GM20431 (cell line): Measurements from ENCODE around the gene PIAS1.
"Not testable (repeated sequence)": the region's sequence is repeated elsewhere in the genome, so short reads cannot be mapped to it uniquely, and the experiment has no call there.

Experiments used
- in situ Hi-C: fragments of 300-500 bp; cut with MseI, MboI; formaldehyde crosslinking; loops from one replicate; pipeline ENCODE4 v1.15.0; 2020; ENCODE audit warnings: low sequenced_read_pairs; ENCODE audit not compliant: unreplicated experiment

The PIAS1 gene

GRCh38 chr15:68209272-68209671, 155.2 kb downstream of the PIAS1 start:
- in situ Hi-C loops, result no loop called here

DNA sequence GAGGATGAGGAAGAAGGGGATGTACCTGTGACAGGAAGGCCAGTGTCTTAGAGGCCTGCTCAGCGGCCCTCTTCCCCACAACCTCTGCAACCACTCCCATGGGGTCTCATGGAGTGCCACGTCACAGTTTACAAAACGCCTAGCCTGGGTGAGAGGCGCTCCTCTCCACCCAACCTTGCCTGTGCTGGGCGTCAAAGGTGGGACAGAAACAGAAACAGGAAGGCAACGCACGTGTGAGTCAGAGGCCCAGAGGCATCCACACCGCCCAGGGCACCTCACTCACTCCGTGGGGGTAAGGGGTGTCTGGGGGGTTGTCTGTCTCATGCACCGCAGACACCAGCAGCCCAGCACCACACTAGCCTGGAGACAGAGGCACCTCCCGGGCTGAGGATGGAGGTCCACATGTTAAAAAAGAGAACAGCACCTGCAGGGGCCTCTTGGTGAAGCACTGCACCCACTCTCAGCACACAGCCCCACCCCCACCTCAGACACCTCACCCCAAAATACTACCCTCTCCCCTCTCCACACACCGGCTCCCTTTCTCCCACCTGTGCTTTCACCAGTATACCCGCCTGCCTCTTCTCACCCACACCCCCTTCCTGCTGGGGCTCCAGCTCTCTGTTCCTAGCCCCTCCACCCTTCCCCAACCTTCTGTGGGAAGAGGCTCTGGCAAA, 155.8 kb downstream of the PIAS1 start:
- in situ Hi-C loops, result no loop called here

DNA sequence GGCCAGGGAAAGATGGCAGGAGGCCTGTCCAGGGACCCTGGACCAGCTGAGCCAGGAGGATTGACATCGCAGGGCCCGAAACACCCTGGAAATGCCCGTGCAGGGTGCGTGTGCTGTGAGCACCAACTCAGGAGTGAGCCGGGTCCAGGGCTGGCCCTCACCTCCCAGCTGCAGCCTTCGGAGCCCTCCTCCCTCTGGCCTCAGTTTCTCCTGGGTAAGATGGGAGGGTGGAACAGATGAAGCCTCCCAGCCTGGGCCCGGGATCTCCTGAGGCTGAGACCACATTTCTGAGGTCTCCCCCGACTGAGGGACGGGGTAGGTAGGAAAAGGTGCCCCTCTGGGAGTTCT, 156.3 kb downstream of the PIAS1 start:
- in situ Hi-C loops, result no loop called here

DNA sequence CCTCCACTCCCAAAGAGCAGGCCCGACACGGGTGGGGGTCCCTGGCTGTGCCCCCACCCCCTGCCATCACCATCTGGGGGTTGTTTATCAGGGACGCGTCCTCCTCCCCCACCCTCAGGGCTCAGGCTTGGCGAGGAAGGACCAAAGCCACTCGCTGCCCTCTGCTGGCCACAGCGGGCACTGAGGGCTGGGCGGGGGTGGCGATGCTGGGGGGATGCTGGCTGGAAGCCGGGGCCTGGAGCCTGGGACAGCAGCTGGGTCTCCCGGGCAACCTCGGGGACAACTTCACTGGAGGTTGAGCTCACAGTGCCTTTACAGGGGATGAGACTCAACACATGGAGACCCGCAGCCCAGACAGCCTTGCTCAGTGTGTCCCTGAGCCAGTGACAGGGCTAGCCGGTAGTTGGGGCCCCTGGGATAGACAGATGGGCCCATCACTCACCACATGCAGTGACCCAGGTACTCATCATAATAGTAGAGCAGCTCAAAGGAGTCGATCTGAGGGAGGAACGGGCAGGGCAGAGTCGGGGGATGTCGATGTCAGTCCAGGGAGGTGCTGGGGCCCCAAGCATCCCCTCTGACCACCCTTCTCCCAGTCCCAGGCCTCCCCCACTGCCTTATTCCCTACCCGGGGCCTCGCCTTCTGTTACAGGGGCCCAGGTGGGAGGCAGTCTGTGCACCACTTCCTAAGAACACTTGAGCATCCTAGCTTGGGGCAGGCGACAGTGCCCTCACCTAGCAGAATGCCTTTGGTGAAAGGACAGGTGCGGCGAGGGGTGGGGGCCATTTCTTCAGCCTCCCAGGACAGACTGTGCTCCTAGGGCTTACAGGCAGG, 156.9 kb downstream of the PIAS1 start:
- in situ Hi-C loops, result no loop called here

DNA sequence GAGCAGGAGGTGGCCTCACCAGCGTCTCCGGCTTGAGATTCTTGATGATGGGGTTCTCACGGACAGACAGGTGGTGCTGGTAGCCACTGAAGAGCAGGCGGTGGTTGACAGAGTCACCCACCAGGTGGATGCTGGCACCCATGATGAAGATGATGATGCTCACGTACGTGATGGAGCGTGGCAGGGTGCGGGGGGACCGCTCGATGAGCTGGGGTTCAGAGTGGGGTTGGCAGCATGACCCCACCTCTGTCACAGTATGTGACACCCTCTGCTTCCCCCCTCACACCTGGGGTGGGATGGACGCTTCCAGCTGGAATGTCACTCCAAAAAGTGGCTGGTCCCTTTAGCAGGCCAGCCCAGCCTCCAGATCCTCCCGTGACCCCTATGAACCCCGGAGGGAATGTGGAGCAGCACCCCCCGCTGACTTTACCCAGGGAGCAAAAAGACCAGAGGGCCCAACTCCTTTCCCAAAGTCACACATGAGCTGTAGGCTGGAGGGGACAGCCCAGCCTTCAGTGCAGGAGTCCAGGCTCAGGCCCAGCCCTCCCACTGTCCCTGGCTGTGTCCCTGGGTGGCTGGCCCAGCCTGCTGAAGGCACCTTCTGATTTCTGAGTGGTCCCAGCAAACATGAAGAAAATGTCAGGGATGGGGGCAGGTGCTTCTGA, 157.7 kb downstream of the PIAS1 start:
- in situ Hi-C loops, result no loop called here

DNA sequence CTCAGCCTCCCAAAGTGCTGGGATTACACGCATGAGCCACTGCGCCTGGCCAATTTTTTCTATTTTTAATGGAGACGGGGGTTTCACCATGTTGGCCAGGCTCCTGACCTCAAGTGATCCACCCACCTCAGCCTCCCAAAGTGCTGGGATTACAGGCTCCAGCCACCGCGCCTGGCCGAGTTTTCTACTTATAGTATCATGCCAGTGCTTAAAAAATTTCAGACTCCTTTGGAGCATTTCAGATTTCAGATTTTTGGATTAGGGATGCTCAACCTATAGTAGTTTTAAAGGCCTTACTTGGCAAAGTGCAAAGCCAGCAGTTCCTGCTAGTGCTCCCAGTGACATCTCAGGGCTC, 159.4 kb downstream of the PIAS1 start:
- in situ Hi-C loops, result not testable (repeated sequence)

GRCh38 chr15:68213991-68214837, 160.1 kb downstream of the PIAS1 start:
- in situ Hi-C loops, result no loop called here

- in situ Hi-C loops, result no loop called here
Observed at GRCh38 chr15:68214838-68215254, 160.7 kb downstream of the PIAS1 start.

DNA sequence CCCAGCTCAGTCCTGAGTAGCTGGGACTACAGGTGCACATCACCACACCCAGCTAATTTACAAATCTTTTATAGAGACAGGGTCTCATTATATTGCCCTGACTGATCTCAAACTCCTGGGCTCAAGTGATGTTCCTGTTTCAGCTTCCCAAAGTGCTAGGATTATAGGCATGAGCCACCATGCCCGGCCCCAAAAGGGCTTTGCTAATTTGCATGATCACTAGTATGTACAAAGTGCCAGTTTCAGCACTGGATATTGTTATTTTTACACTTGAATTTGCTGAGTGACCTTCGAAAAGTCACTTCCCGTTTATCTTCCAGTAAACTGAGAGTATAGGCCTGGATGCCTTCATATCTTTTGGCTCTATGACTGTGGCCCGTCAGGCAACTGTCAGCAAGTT, 163.2 kb downstream of the PIAS1 start:
- in situ Hi-C loops, result no loop called here

- in situ Hi-C loops, result no loop called here
Observed at GRCh38 chr15:68218331-68218730, 164.2 kb downstream of the PIAS1 start.

DNA sequence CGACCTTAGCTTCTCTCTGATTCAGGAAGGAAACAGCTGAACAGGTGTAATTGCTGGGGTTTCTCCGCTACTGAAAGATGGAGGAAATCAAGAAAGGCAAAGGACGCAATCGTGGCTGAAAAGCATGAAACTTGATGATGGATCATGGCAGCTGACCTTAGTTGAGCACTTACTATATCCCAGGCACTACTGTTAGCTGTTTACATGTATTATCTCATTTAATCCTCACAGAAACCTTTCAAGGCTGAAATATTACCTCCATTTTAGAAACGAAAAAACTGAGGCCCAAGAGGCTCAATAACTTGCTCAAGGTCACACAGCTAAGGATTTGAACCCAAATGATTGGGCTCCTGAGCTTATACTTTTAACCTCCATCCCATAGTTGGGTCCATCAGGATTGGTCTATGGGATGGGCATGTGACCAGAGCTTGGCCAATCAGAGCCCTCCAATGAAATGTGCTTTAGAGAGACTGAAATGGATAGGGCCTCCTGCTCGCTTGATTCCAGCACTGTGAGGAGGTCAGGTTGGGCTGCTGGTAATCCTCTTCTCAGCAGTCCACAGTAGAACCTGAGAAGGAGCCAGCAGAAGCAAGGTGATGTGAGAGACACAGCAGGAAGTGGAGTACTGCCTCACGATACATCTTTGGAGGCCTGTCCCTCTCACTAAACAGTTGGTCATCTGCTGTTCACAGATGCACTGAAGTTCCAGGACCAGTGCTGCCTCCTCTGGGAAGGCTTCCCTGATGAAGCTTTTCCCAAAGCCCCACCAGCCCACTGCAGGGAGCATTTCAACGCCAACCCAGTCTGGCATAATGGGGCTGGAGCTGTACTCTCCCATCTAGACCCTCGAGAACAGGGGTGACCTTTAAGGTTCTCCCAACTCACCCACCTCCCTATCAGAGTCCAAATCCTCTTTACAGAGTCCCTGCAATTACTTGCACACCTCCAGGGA, 165.0 kb downstream of the PIAS1 start:
- in situ Hi-C loops, result no loop called here

DNA sequence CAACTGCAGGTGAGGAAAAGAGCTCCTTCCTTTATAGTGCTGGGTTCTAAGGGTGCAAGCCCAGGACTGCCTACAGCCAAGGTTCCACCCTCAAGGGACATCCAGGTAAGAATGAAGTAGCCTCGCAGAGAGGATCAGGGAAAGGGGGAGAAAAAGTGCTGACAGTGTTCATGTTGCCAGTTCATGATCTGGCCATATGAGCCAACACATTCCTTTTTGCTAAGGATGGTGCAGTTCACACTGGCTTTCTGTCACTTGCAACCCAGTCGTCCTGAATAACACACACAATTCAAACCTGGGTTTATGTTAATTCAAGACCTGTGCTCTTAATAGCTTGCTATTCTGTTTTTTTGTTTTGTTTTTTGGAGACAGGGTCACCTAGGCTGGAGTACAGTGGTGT, 166.4 kb downstream of the PIAS1 start:
- in situ Hi-C loops, result no loop called here

DNA sequence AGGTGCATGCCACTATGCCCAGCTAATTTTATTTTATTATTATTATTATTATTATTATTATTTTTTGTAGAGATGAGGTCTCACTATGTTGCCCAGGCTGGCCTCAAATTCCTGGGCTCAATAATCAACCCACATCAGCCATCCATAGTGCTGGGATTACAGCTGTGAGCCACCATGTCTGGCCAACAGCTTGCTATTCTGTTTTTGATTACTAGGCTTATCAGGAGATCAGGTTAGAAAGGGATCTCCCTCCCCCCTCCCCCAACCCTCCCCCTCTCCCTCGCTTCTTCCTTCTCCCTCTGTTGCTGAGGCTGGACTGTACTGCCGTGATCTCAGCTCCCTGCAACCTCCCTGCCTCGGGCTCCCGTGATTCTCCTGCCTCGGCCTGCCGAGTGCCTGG, 166.9 kb downstream of the PIAS1 start:
- in situ Hi-C loops, result no loop called here

DNA sequence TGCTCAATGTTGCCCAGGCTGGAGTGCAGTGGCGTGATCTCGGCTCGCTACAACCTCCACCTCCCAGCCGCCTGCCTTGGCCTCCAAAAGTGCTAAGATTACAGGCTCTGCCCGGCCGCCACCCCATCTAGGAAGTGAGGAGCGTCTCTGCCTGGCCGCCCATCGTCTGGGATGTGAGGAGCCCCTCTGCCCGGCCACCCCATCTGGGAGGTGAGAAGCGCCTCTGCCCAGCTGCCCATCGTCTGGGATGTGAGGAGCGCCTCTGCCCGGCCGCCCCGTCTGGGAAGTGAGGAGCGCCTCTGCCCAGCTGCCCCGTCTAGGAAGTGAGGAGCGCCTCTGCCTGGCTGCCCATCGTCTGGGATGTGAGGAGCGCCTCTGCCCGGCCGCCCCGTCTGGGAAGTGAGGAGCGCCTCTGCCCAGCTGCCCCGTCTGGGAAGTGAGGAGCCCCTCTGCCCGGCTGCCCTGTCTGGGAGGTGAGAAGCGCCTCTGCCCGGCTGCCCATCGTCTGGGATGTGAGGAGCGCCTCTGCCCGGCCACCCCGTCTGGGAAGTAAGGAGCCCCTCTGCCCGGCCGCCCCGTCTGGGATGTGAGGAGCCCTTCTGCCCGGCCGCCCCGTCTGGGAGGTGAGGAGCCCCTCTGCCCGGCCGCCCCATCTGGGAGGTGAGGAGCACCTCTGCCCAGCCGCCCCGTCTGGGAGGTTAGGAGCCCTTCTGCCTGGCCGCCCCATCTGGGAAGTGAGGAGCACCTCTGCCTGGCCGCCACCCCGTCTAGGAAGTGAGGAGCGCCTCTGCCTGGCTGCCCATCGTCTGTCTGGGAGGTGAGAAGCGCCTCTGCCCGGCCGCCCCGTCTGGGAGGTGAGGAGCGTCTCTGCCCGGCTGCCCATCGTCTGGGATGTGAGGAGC, 167.7 kb downstream of the PIAS1 start:
- in situ Hi-C loops, result not testable (repeated sequence)

GRCh38 chr15:68222432-68222743, 168.3 kb downstream of the PIAS1 start:
- in situ Hi-C loops, result not testable (repeated sequence)

DNA sequence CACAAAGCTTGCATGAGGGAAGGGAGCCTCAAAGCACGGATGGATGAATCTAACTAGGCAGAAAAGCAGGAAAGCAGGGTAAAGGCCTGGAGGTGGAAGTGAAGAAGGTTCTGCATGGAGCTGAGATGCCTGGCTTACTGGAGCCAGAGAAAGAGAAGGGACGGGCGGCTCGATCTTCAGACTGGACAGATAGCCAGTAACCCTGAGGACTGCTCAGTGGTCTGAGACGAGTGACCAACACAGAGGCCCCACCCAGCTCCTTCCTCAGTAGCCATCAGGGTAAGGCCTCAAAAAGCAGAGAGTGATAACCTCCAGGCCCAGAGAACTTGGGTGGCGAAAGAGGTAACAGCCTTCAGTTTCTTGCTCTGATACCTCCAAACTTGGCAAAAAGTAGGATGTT, 169.1 kb downstream of the PIAS1 start:
- in situ Hi-C loops, result no loop called here

GRCh38 chr15:68224108-68224507, 170.0 kb downstream of the PIAS1 start:
- in situ Hi-C loops, result no loop called here

DNA sequence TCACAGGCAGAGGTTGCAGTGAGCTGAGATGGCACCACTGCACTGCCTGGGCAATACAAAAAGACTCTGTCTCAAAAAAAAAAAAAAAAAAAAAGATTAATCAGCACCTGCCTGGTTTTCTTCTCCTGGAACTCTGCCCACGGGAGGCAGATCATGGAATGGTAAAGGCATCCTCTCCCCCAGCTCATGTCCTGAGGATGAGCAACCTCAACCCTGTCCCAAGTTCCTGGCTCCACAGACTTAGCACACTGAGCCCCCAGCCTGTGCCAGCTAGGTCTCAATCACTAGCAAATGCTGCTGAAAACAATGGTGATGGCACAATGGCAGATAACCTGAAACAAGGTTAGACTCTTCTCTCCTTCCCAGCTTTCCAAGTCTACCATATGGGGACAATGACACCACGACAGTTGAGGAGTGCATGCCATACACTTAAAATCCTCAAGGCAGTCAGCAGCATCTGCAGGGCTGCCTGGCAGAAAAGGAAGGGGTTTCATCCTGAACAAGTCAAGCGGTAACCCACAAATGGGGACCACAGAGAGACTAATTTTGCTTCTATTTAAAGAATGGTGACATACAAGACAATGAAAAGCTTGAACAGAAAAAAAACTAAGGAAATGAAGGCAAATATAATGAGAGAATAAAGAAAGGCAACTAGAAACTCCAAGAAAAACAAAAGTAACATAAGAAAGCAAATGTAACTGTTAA, 170.6 kb downstream of the PIAS1 start:
- in situ Hi-C loops, result no loop called here
